SH-SY5Y (cell line): ENCODE results near the gene TMEM131.

ENCODE experiments used
- GATA2 ChIP-seq: IDR thresholded peaks from 2 replicates; pipeline ENCODE4 v1.6.1; 2011; ENCODE audit warnings: mild to moderate bottlenecking, low read depth, low read length
- GATA3 ChIP-seq: IDR thresholded peaks from 2 replicates; pipeline ENCODE4 v1.6.1; 2011; ENCODE audit warnings: low read depth, mild to moderate bottlenecking, low read length, moderate library complexity

- TF ChIP-seq GATA2 (no peak), GATA3 (no peak)
Observed at GRCh38 chr2:98020992-98021713, 25.4 kb upstream of the TMEM131 start.
